B cell (primary cell): Measurements from ENCODE around the gene BAIAP2L1. TPM values are rescaled to one million over a fixed set of nuclear protein-coding genes. Genes with fewer than 3 reads are reported as not detected.
A peak's percentile ranks its signal among the peaks of the same experiment; 100 is the strongest.

ENCODE experiments used
- ATAC-seq: fragments of 200-7000 bp; cut with Tn5 transposase; one replicate; pipeline ENCODE4 v1.10.0; 2021; ENCODE audit warnings: low read depth, mild to moderate bottlenecking, moderate number of reproducible peaks, moderate library complexity
- CTCF ChIA-PET: fragments of 350-600 bp; sonication (Branson Sonifier 250); formaldehyde crosslinking; loops from one replicate; lab custom pipeline; 2021; ENCODE audit warnings: antibody characterized with exemption, inconsistent platforms; lab: Charles Lee
- POLR2A ChIA-PET: fragments of 350-600 bp; sonication (Branson Sonifier 250); formaldehyde crosslinking; loops from one replicate; lab custom pipeline; 2021; ENCODE audit warnings: antibody characterized with exemption; lab: Charles Lee
- DNase-seq: peaks from one replicate; pipeline ENCODE4 v3.0.0; 2013
- H2AFZ ChIP-seq: 2 replicates; pipeline ENCODE4 v1.6.1; 2012; ENCODE audit warnings: mild to moderate bottlenecking, low read depth, low read length; ENCODE audit not compliant: insufficient read depth, poor library complexity, severe bottlenecking
- H3K27ac ChIP-seq, 2 donors: 1 replicate in 1 of 2; 2 replicates in 1 of 2; pipeline ENCODE4 v1.5.1; 2012 to 2013; ENCODE audit warnings: low read length in 2 of 2, mild to moderate bottlenecking in 2 of 2, moderate library complexity in 1 of 2
- H3K27me3 ChIP-seq, 4 experiments: fragments of 200-600 bp in 1 of 4; sonication (generic) in 1 of 4; replicated peaks in 1 of 4; 1 replicate in 2 of 4; 2 replicates in 2 of 4; pipeline versions ENCODE4 v1.6.1 to v1.7.0; 2013 to 2016; ENCODE audit warnings: low read length in 3 of 4, mild to moderate bottlenecking in 2 of 4, mixed read lengths in 1 of 4, moderate library complexity in 1 of 4; ENCODE audit not compliant: insufficient read depth in 4 of 4, control insufficient read depth in 3 of 4; ENCODE audit errors: control extremely low read depth in 1 of 4
- H3K36me3 ChIP-seq, 2 experiments: replicated peaks in 1 of 2; 1 replicate in 1 of 2; 2 replicates in 1 of 2; pipeline versions ENCODE4 v1.6.1 to v1.7.1; 2013; ENCODE audit warnings: low read length in 1 of 2; ENCODE audit not compliant: insufficient read depth in 2 of 2, control insufficient read depth in 1 of 2; ENCODE audit errors: control extremely low read depth in 1 of 2, extremely low read depth in 1 of 2
- H3K4me1 ChIP-seq, 2 donors: fragments of 200-600 bp in 1 of 2; sonication (generic) in 1 of 2; 1 replicate in 1 of 2; 2 replicates in 1 of 2; pipeline versions ENCODE4 v1.5.1 to v1.6.1; 2013 to 2017; ENCODE audit warnings: low read length in 2 of 2; ENCODE audit not compliant: control insufficient read depth in 2 of 2, insufficient read depth in 2 of 2
- H3K4me2 ChIP-seq: replicated peaks from 2 replicates; pipeline ENCODE3; 2012; ENCODE audit warnings: mild to moderate bottlenecking, low read depth, low read length; ENCODE audit not compliant: poor library complexity, severe bottlenecking
- H3K4me3 ChIP-seq, 5 experiments: fragments of 200-600 bp in 1 of 5; sonication (generic) in 1 of 5; 1 replicate in 3 of 5; 2 replicates in 2 of 5; pipeline versions ENCODE4 v1.5.1 to v1.7.0; 2011 to 2016; ENCODE audit warnings: low read length in 4 of 5, mild to moderate bottlenecking in 4 of 5, low read depth in 2 of 5, control low read depth in 1 of 5, moderate library complexity in 1 of 5; ENCODE audit not compliant: insufficient read depth in 1 of 5; ENCODE audit errors: control extremely low read depth in 1 of 5, extremely low read depth in 1 of 5
- H3K79me2 ChIP-seq: fragments of 200-600 bp; sonication (generic); one replicate; pipeline ENCODE4 v1.6.0; 2016; ENCODE audit warnings: low read length; ENCODE audit not compliant: control insufficient read depth, insufficient read depth
- H3K9ac ChIP-seq: fragments of 200-600 bp; sonication (generic); 2 replicates; pipeline ENCODE4 v1.6.1; 2017; ENCODE audit warnings: mild to moderate bottlenecking, low read length, moderate library complexity
- H3K9me3 ChIP-seq, 3 donors: one replicate each; pipeline versions ENCODE4 v1.6.1 to v1.7.1; 2013; ENCODE audit warnings: low read length in 2 of 3; ENCODE audit not compliant: control insufficient read depth in 2 of 3, insufficient read depth in 1 of 3; ENCODE audit errors: control extremely low read depth in 1 of 3
- H4K20me1 ChIP-seq: 2 replicates; pipeline ENCODE4 v1.6.0; 2012; ENCODE audit warnings: mild to moderate bottlenecking, low read length; ENCODE audit not compliant: insufficient read depth, control insufficient read depth, poor library complexity, severe bottlenecking
- H3K27ac Mint-ChIP-seq: one replicate; pipeline ENCODE4 v1.8.0; 2021; ENCODE audit warnings: mixed read lengths
- H3K27me3 Mint-ChIP-seq: one replicate; pipeline ENCODE4 v1.8.0; 2021; ENCODE audit warnings: mixed read lengths
- H3K4me1 Mint-ChIP-seq: one replicate; pipeline ENCODE4 v1.8.0; 2021; ENCODE audit warnings: mixed read lengths
- H3K4me3 Mint-ChIP-seq: one replicate; pipeline ENCODE4 v1.8.0; 2021; ENCODE audit warnings: mixed read lengths
- H3K9me3 Mint-ChIP-seq: one replicate; pipeline ENCODE4 v1.8.0; 2022; ENCODE audit warnings: mixed read lengths; ENCODE audit not compliant: insufficient read depth
- EZH2 ChIP-seq: IDR thresholded peaks from 2 replicates; pipeline ENCODE4 v1.6.1; 2012; ENCODE audit warnings: borderline replicate concordance, low read depth, mild to moderate bottlenecking, moderate library complexity, low read length; ENCODE audit not compliant: insufficient read depth, poor library complexity, severe bottlenecking
- WGBS: methylation state at CpG from one replicate; pipeline ENCODE4 v1.1.5; 2013; ENCODE audit warnings: missing lambda C conversion rate; ENCODE audit not compliant: insufficient coverage; 5-methylcytosine and 5-hydroxymethylcytosine counted together
- intact Hi-C: fragments of 100-400 bp; cut with micrococcal nuclease; formaldehyde crosslinking; loops from one replicate; pipeline ENCODE4 v1.10.0; 2022
- polyA plus RNA-seq: library from polyadenylated mRNA; depleted of rRNA; stranded (reverse); fragments of >200 nt; gene quantifications from 2 replicates; pipeline ENCODE4 v1.2.3, GENCODE V29; 2012
- total RNA-seq, 2 donors: library from RNA; stranded (reverse); fragments of 120-200 nt in 1 of 2; gene quantifications; 1 replicate in 1 of 2; 2 replicates in 1 of 2; pipeline versions ENCODE4 v1.2.3 to v1.2.4, GENCODE V29; 2013 to 2022
- TF ChIP-seq, protein P1 (sequence below): fragments of 200-600 bp; IDR thresholded peaks from one replicate; pipeline ENCODE4 v1.8.0; 2022; ENCODE audit warnings: antibody characterized with exemption, mild to moderate bottlenecking

The BAIAP2L1 gene
- total and polyA plus RNA-seq, 2 donors (not counting 1 experiment from before 2014, with no cell fraction given) = 1.5 to 3.7 TPM

DNA sequence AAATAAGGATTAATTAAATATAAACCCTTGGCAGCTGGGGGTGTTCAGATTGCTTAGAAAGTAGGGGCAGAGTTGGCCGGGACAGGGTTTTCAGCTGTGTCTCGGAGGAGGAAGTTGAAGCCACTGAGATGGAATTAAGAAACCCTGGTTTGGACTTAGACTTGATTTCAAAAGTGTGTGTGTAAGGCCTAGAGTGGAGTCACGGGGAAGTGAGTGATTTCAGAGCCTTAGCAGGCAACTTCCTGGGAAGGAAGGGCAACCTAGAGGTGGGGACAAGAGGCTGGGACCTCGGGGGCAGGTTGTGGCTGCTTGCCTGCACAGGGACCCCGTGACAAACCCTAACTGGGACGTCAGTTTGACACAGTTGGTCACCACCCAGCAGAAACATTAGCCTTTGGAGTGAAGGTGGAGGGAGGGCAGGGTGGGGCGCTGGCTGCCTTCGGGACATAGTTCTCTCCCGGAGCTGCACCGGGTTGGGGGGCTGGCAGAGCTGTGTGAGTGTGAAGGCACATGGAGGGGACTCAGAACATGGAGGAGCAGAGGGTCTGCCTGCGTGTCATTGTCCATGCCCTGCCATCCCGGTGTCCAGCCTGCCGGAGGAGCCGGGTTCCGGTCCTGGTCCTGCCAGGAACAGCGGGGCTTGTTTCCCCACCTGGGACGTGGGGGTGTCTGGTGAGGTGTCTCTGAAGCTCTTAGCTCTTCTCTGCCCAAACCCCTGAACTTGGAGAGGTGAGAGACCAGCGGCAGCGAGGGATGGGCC, 117.6 kb downstream of the BAIAP2L1 start:
- no peaks in the 10 kb centered on the region for H3K9me3 ChIP-seq
- peaks cover 21 to 44% of the 10 kb centered on the region in 2 donors for H3K4me1 ChIP-seq
- TF ChIP-seq EZH2 = no peak
- TF ChIP-seq, protein P1, sequence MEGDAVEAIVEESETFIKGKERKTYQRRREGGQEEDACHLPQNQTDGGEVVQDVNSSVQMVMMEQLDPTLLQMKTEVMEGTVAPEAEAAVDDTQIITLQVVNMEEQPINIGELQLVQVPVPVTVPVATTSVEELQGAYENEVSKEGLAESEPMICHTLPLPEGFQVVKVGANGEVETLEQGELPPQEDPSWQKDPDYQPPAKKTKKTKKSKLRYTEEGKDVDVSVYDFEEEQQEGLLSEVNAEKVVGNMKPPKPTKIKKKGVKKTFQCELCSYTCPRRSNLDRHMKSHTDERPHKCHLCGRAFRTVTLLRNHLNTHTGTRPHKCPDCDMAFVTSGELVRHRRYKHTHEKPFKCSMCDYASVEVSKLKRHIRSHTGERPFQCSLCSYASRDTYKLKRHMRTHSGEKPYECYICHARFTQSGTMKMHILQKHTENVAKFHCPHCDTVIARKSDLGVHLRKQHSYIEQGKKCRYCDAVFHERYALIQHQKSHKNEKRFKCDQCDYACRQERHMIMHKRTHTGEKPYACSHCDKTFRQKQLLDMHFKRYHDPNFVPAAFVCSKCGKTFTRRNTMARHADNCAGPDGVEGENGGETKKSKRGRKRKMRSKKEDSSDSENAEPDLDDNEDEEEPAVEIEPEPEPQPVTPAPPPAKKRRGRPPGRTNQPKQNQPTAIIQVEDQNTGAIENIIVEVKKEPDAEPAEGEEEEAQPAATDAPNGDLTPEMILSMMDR = no peak
- intact Hi-C loops = no loop called here
- H2AFZ ChIP-seq = no peak overlapping the region
- ChIA-PET CTCF (interaction anchor here (1.6 to 1.7 kb wide), 2 partner anchors 11 to 138 kb away, joined by 3 to 7 read pairs; no protein-coding TSS in a partner anchor), POLR2A (no interaction called here)
- H3K4me3 Mint-ChIP-seq = peak overlapping the region; percentile 87
- no peak overlapping the region for H3K27ac ChIP-seq
- H3K36me3 ChIP-seq = no peaks in the 10 kb centered on the region
- no peak for DNase-seq
- H4K20me1 ChIP-seq = peaks cover 50% of the 10 kb centered on the region
- WGBS = 80% methylated on average over 19 of the region's 19 CpGs
- H3K27ac Mint-ChIP-seq = peak overlapping the region; percentile 37
- H3K27me3 ChIP-seq = no peaks in the 10 kb centered on the region
- H3K9me3 Mint-ChIP-seq = no peaks in the 10 kb centered on the region
- no peaks in the 10 kb centered on the region for H3K27me3 Mint-ChIP-seq
- peak overlapping the region in 1 of 5 experiments; percentile 53 for H3K4me3 ChIP-seq
- peaks cover 39% of the 10 kb centered on the region for H3K79me2 ChIP-seq
- H3K4me2 ChIP-seq = peak overlapping the region; percentile 99
- peaks cover 40% of the 10 kb centered on the region for H3K4me1 Mint-ChIP-seq
- ATAC-seq = no peak
- H3K9ac ChIP-seq = no peak overlapping the region

DNA sequence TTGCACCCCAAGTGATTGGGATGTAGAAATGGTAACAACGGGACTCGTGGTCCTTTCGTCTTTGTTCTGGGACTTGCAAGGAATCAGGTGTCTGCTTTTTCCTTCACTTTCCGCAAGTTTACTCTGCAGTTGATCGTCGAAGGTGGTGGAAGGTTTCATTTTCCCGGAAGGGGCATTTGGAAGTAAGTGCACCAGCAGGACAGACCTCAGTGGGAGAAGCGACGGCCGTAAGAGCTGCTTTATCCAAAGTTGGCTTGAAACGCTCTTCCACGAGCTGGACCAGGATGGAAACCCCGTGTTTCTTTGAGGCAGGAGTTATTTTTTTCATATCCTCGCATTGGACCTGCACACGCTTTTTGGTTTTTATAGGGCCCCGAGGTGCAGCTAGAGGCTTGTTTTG, 118.2 kb downstream of the BAIAP2L1 start:
- TF ChIP-seq, protein P1 = no peak
- TF ChIP-seq EZH2 = no peak
- Mint-ChIP-seq H3K27me3 (no peaks in the 10 kb centered on the region), H3K27ac (peak overlapping the region; percentile 79), H3K4me3 (peak overlapping the region; percentile 87), H3K4me1 (peaks cover 40% of the 10 kb centered on the region), H3K9me3 (no peaks in the 10 kb centered on the region)
- Histone ChIP-seq H3K27me3 (no peaks in the 10 kb centered on the region), H3K4me2 (peak overlapping the region; percentile 99), H2AFZ (no peak overlapping the region), H4K20me1 (peaks cover 44% of the 10 kb centered on the region), H3K27ac (peak overlapping the region in 1 of 2 donors; percentile 82), H3K4me1 (peaks cover 21 to 40% of the 10 kb centered on the region in 2 donors), H3K4me3 (peak overlapping the region in 4 of 5 experiments; percentile 59 to 81 (median 78)), H3K36me3 (no peaks in the 10 kb centered on the region), H3K9ac (peak overlapping the region; percentile 91), H3K9me3 (no peaks in the 10 kb centered on the region), H3K79me2 (peaks cover 36% of the 10 kb centered on the region)
- DNase-seq (no peak), ATAC-seq (no peak)
- intact Hi-C loops = no loop called here
- POLR2A ChIA-PET = interaction anchor here (0.8 kb wide), 1 partner anchor 596 kb away, joined by 3 read pairs; the partner anchor contains the start of gene TRRAP
- CTCF ChIA-PET = interaction anchor here (1.6 kb wide), 1 partner anchor 12 kb away, joined by 7 read pairs; no protein-coding TSS in a partner anchor
- WGBS = 84% methylated on average over 14 of the region's 16 CpGs
